GM12878 (cell line): Measurements from ENCODE around the gene HEPACAM2.

Experiments
- TCF7 ChIP-seq: IDR thresholded peaks from 2 replicates; pipeline ENCODE4 v1.6.1; 2014; ENCODE audit warnings: antibody characterized with exemption, borderline replicate concordance
- TF ChIP-seq, protein P1 (sequence below), 3 experiments: IDR thresholded peaks in 2 of 3; conservative IDR thresholded peaks in 1 of 3; 2 replicates each; pipeline ENCODE4 v1.5.1; 2011; ENCODE audit warnings: low read depth in 3 of 3, low read length in 3 of 3, mild to moderate bottlenecking in 3 of 3, control low read depth in 2 of 3, moderate library complexity in 2 of 3, inconsistent platforms in 1 of 3, mixed read lengths in 1 of 3; ENCODE audit not compliant: control insufficient read depth in 2 of 3, insufficient read depth in 1 of 3; ENCODE audit errors: extremely low read depth in 1 of 3

GRCh38 chr7:93138576-93138975 is 87.7 kb downstream of the HEPACAM2 start:
- TF ChIP-seq, protein P1, sequence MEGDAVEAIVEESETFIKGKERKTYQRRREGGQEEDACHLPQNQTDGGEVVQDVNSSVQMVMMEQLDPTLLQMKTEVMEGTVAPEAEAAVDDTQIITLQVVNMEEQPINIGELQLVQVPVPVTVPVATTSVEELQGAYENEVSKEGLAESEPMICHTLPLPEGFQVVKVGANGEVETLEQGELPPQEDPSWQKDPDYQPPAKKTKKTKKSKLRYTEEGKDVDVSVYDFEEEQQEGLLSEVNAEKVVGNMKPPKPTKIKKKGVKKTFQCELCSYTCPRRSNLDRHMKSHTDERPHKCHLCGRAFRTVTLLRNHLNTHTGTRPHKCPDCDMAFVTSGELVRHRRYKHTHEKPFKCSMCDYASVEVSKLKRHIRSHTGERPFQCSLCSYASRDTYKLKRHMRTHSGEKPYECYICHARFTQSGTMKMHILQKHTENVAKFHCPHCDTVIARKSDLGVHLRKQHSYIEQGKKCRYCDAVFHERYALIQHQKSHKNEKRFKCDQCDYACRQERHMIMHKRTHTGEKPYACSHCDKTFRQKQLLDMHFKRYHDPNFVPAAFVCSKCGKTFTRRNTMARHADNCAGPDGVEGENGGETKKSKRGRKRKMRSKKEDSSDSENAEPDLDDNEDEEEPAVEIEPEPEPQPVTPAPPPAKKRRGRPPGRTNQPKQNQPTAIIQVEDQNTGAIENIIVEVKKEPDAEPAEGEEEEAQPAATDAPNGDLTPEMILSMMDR (IDR thresholded peaks at IDR 0.05 in 2 of 3, conservative IDR thresholded peaks at IDR 0.05 in 1 of 3; ENCODE audit: control insufficient read depth in 2 of 3, extremely low read depth in 1 of 3, insufficient read depth in 1 of 3, low read depth in 3 of 3, low read length in 3 of 3): no peak
- TF ChIP-seq TCF7: no peak
